A549 (cell line): ENCODE measurements around the gene FANCC.

Experiments
- BHLHE40 ChIP-seq: IDR thresholded peaks from 2 replicates; pipeline ENCODE4 v1.6.1; 2012; ENCODE audit warnings: low read depth, low read length, inconsistent platforms
- CHD2 ChIP-seq: fragments of 150-350 bp; IDR thresholded peaks from 2 replicates; pipeline ENCODE4 v1.6.1; 2014; ENCODE audit warnings: low read length; ENCODE audit not compliant: partially characterized antibody
- CTCF ChIP-seq: fragments of >200 bp; sonication (Bioruptor Twin); formaldehyde crosslinking; IDR thresholded peaks from 3 replicates; pipeline ENCODE4 v1.5.1; 2016
- ELK1 ChIP-seq: fragments of 150-350 bp; IDR thresholded peaks from 2 replicates; pipeline ENCODE4 v1.6.1; 2014; ENCODE audit warnings: low read depth, mild to moderate bottlenecking, low read length
- EP300 ChIP-seq, 2 experiments: fragments of >200 bp; sonication (Bioruptor Twin); formaldehyde crosslinking; IDR thresholded peaks; 2 replicates in 1 of 2; 3 replicates in 1 of 2; pipeline ENCODE4 v1.6.1; 2016 to 2017
- MAX ChIP-seq: IDR thresholded peaks from 2 replicates; pipeline ENCODE4 v1.6.1; 2012
- MAZ ChIP-seq: fragments of 150-350 bp; IDR thresholded peaks from 2 replicates; pipeline ENCODE4 v1.6.1; 2014; ENCODE audit warnings: antibody characterized with exemption, low read depth, low read length, borderline replicate concordance
- MYC ChIP-seq: IDR thresholded peaks from 2 replicates; pipeline ENCODE4 v1.6.1; 2012; ENCODE audit warnings: mild to moderate bottlenecking, inconsistent platforms, low read length, improper control_type of control experiment, borderline replicate concordance
- NPAS2 ChIP-seq: fragments of 250-450 bp; sonication (Bioruptor Pico); IDR thresholded peaks from 2 replicates; pipeline ENCODE4 v1.8.0; 2022; ENCODE audit warnings: mild to moderate bottlenecking, moderate library complexity, borderline replicate concordance
- POLR2A ChIP-seq: IDR thresholded peaks from 2 replicates; pipeline ENCODE4 v1.6.1; 2012; ENCODE audit warnings: mild to moderate bottlenecking, low read length
- SMC3 ChIP-seq: fragments of >200 bp; sonication (Bioruptor Twin); formaldehyde crosslinking; IDR thresholded peaks from 3 replicates; pipeline ENCODE4 v1.6.1; 2018; ENCODE audit warnings: inconsistent platforms
- ZC3H11A ChIP-seq: fragments of 450-650 bp; IDR thresholded peaks from 2 replicates; pipeline ENCODE4 v1.6.1; 2014; ENCODE audit warnings: antibody characterized with exemption, mild to moderate bottlenecking
- ZSCAN20 ChIP-seq: fragments of 250-450 bp; sonication (Bioruptor Pico); IDR thresholded peaks from 2 replicates; pipeline ENCODE4 v1.8.0; 2022; ENCODE audit warnings: mild to moderate bottlenecking, moderate library complexity

GRCh38 chr9:95103281-95103771 is 214.2 kb downstream of the FANCC start:
- TF ChIP-seq CTCF: no peak
- TF ChIP-seq POLR2A: no peak
- no peak for TF ChIP-seq BHLHE40
- no peak for TF ChIP-seq MAX
- TF ChIP-seq ZSCAN20 (CRISPR knock-in tag): no peak
- TF ChIP-seq ELK1: no peak
- no peak for TF ChIP-seq ZC3H11A
- TF ChIP-seq MYC: no peak
- no peak for TF ChIP-seq SMC3
- TF ChIP-seq CHD2: no peak
- no peak for TF ChIP-seq EP300 (IDR thresholded peaks at IDR 0.05)
- no peak for TF ChIP-seq NPAS2
- TF ChIP-seq MAZ: no peak
